NCI-H1048 (cell line): ENCODE data around the gene NINL.

Source experiments
- DNase-seq: peaks from one replicate; lab custom pipeline; 2025; lab: John Stamatoyannopoulos, UW

The NINL gene

DNA sequence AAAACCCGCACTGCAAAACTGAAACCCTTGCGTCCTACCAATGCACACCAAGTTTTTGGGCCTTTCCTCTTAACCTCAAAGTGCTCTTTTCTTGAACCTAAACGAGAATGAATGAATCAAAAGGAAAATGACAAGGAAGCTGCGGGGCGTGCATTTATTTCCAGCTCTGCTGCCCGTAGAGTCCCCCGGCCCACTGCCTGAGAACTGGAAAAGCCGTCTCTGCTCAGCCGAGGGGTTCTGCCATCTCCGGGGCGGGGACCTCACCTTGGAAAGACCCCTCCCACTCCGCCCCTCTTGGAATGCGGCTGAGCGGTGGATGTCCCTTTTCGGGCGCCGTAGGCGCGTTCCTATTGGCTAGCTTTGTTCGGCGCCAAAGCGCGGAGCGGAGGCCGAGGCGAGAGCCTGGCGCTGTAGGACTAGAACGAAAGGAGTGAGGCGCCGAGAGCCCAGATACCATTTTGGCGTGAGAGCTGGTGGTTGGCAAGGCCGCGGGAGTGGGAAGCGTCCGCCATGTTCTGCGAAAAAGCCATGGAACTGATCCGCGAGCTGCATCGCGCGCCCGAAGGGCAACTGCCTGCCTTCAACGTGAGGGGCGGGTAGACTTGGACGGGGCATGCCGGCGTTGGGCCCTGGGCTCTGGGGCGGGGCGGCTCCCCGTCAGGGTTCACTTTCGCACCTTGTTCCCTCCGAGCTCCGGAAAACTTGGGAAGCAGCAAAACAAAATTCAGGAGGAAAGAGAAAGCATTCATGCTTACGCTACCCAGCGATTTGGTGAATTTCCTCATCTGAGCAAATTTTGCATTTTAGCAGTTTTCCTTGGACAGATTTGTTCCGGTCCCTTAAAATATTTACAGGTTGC, 177.8 kb downstream of the NINL start, which contains the start of gene GINS1:
TSS of gene GINS1 (plus strand) at position 363 of the 859 bp plus-strand sequence. CDS start at position 511, 148 bp downstream.
- peak; percentile 63 for DNase-seq
